HFFc6 (cell line): Measurements from ENCODE around the gene RNF213. TPM values are rescaled to one million over a fixed set of nuclear protein-coding genes. Genes with fewer than 3 reads are reported as not detected.

Experiments used
- DNase-seq: peaks from one replicate; pipeline ENCODE4 v3.0.0-alpha.2; 2018
- H3K27ac Mint-ChIP-seq: 2 replicates; pipeline ENCODE4 v1.8.0; 2020; ENCODE audit warnings: mild to moderate bottlenecking, mixed read lengths
- H3K27me3 Mint-ChIP-seq: 2 replicates; pipeline ENCODE4 v1.8.0; 2021; ENCODE audit warnings: mild to moderate bottlenecking, moderate library complexity, mixed read lengths; ENCODE audit not compliant: insufficient read depth
- H3K36me3 Mint-ChIP-seq: 2 replicates; pipeline ENCODE4 v1.8.0; 2021; ENCODE audit warnings: low read depth, mixed read lengths
- H3K4me1 Mint-ChIP-seq: 2 replicates; pipeline ENCODE4 v1.8.0; 2020; ENCODE audit warnings: low read depth, mixed read lengths
- H3K4me3 Mint-ChIP-seq: 2 replicates; pipeline ENCODE4 v1.8.0; 2020; ENCODE audit warnings: mild to moderate bottlenecking, moderate library complexity, mixed read lengths
- H3K9me3 Mint-ChIP-seq: 2 replicates; pipeline ENCODE4 v1.8.0; 2020; ENCODE audit warnings: mild to moderate bottlenecking, mixed read lengths
- total RNA-seq, 6 experiments: library from RNA; stranded (reverse); fragmentation: NEBNext Ultra II Directional; extraction: Animal tissue kit (Norgen Biotek cat#: 25700); gene quantifications; 2 replicates in 1 of 6; 3 replicates in 5 of 6; pipeline ENCODE4 v1.2.3, GENCODE V29; 2021
- TF ChIP-seq, protein P1 (sequence below): fragments of 200-600 bp; sonication (generic); IDR thresholded peaks from 2 replicates; pipeline ENCODE4 v1.5.0; 2021; ENCODE audit warnings: antibody characterized with exemption, mild to moderate bottlenecking

RNF213 gene
- total RNA-seq, 6 experiments from 2014 or later = 42.0 to 51.6 (median 48.3) TPM

DNA sequence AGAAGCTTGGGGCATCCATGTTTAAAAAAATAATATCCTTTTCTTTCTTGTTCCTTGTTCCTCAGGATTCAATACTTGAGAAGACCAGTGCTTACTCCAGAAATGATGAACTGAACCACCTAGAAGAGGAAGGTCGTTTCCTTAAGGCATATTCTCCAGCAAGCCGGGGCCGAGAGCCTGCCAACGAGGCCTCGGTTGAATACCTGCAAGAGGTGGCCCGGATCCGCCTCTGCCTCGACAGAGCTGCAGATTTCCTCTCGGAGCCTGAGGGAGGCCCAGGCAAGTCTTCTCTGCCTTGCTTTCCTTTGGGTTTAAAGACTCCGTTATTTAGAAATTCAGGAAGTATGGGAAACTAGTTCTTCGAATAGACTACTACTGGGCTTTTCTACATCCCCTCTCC, 111.8 kb downstream of the RNF213 start:
- Mint-ChIP-seq H3K9me3 (no peaks in the 10 kb centered on the region), H3K4me1 (no peaks in the 10 kb centered on the region), H3K27me3 (peaks cover 5% of the 10 kb centered on the region; the same call in 1 of the 2 replicates), H3K36me3 (peaks cover 29% of the 10 kb centered on the region), H3K27ac (no peak overlapping the region), H3K4me3 (no peak overlapping the region)
- TF ChIP-seq, protein P1, sequence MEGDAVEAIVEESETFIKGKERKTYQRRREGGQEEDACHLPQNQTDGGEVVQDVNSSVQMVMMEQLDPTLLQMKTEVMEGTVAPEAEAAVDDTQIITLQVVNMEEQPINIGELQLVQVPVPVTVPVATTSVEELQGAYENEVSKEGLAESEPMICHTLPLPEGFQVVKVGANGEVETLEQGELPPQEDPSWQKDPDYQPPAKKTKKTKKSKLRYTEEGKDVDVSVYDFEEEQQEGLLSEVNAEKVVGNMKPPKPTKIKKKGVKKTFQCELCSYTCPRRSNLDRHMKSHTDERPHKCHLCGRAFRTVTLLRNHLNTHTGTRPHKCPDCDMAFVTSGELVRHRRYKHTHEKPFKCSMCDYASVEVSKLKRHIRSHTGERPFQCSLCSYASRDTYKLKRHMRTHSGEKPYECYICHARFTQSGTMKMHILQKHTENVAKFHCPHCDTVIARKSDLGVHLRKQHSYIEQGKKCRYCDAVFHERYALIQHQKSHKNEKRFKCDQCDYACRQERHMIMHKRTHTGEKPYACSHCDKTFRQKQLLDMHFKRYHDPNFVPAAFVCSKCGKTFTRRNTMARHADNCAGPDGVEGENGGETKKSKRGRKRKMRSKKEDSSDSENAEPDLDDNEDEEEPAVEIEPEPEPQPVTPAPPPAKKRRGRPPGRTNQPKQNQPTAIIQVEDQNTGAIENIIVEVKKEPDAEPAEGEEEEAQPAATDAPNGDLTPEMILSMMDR = no peak
- DNase-seq = no peak

GRCh38 chr17:80372922-80373570, 112.4 kb downstream of the RNF213 start:
- H3K4me3 Mint-ChIP-seq = no peak overlapping the region
- no peaks in the 10 kb centered on the region for H3K4me1 Mint-ChIP-seq
- no peaks in the 10 kb centered on the region for H3K9me3 Mint-ChIP-seq
- H3K27me3 Mint-ChIP-seq = peaks cover 3% of the 10 kb centered on the region; the same call in 1 of the 2 replicates
- H3K27ac Mint-ChIP-seq = no peak overlapping the region
- peaks cover 30% of the 10 kb centered on the region for H3K36me3 Mint-ChIP-seq
- TF ChIP-seq, protein P1 = no peak
- no peak for DNase-seq

GRCh38 chr17:80374039-80374731, 113.5 kb downstream of the RNF213 start:
- H3K27ac Mint-ChIP-seq = no peak overlapping the region
- no peak for DNase-seq
- H3K36me3 Mint-ChIP-seq = peaks cover 27% of the 10 kb centered on the region
- H3K27me3 Mint-ChIP-seq = no peaks in the 10 kb centered on the region; the same call in 1 of the 2 replicates
- H3K4me1 Mint-ChIP-seq = no peaks in the 10 kb centered on the region
- H3K4me3 Mint-ChIP-seq = no peak overlapping the region
- no peaks in the 10 kb centered on the region for H3K9me3 Mint-ChIP-seq
- TF ChIP-seq, protein P1 = no peak

DNA sequence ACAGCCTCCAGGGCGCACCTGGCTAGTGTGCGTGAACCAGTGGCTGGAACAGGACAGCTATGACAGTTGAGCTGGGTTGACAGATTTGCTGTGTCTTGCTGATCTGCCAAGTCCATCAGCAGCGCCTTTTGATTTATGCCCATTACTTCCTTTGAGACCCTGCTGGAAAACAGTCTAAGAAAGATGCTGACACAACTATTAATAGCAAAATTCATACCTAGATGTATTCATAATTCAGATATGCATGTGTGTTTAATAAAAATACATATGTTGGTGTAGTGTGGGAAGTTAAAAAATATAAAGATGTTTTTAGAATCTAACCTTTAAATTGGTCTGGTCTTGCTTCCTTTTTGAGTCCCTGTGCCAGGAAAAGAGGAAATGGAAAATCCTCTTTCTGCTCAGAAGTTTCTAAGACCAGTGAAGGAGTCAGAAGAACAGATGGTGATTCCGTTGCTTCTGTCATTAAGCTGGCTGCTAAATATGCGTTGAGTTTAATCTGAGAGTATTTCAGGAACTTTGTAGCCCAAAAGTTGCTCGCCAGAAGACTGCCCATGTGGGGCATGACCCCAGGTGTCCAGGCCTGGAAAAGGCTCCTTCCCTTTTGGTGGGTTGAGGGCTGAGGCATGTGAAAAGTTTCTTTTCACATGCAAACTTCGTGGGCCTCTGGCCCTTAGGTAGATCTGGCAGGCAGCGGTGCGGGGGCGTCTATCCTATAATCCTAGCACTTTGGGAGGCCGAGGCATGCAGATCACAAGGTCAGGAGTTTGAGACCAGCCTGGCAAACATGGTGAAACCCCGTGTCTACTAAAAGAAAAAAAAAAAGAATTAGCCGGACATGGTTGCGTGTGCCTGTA, 114.3 kb downstream of the RNF213 start:
- TF ChIP-seq, protein P1 = no peak
- Mint-ChIP-seq H3K27me3 (no peaks in the 10 kb centered on the region; the same call in 1 of the 2 replicates), H3K4me1 (no peaks in the 10 kb centered on the region), H3K9me3 (no peaks in the 10 kb centered on the region), H3K4me3 (no peak overlapping the region), H3K36me3 (peaks cover 31% of the 10 kb centered on the region), H3K27ac (no peak overlapping the region)
- no peak for DNase-seq

DNA sequence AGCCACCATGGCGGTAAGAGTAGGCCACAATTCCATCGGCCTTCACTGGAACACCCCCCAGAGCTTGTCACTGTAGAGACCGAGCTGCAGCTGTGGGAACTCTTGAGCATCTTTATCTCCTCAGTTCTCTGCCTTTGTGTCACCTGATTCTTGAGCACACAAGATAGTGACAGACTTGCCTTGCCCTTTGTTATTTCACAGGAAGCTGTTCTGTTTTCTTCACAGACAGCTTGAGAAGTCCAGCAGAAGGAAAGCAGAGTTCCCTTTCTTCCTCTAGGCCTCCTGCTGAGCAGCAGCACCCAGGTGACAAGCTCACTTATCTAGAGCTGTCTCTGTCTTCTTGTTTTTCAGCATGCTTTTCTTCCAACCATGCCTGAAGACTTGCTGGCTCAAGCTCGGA, 115.9 kb downstream of the RNF213 start:
- peaks cover 2% of the 10 kb centered on the region; the same call in 1 of the 2 replicates for H3K27me3 Mint-ChIP-seq
- H3K4me3 Mint-ChIP-seq = no peak overlapping the region
- no peaks in the 10 kb centered on the region for H3K4me1 Mint-ChIP-seq
- no peak overlapping the region for H3K27ac Mint-ChIP-seq
- TF ChIP-seq, protein P1 = no peak
- DNase-seq = no peak
- H3K36me3 Mint-ChIP-seq = peaks cover 41% of the 10 kb centered on the region
- no peaks in the 10 kb centered on the region for H3K9me3 Mint-ChIP-seq
